HepG2 (cell line): Measurements from ENCODE around the gene RNASE12. TPM values are rescaled to one million over a fixed set of nuclear protein-coding genes. Genes with fewer than 3 reads are reported as not detected.

Source experiments
- AHR ChIP-seq: IDR thresholded peaks from 2 replicates; pipeline ENCODE4 v1.6.1; 2018; ENCODE audit warnings: missing genetic modification reagents, missing compliant biosample characterization
- HES4 ChIP-seq: sonication (generic); formaldehyde crosslinking; IDR thresholded peaks from 2 replicates; pipeline ENCODE4 v1.9.0; 2021; ENCODE audit warnings: mild to moderate bottlenecking, missing genetic modification reagents, borderline replicate concordance
- PAWR ChIP-seq: sonication (generic); formaldehyde crosslinking; IDR thresholded peaks from 2 replicates; pipeline ENCODE4 v1.4.0; 2020; ENCODE audit warnings: missing genetic modification reagents, mild to moderate bottlenecking, borderline replicate concordance
- POLR2G ChIP-seq: fragments of 200-400 bp; formaldehyde crosslinking; IDR thresholded peaks from 2 replicates; pipeline ENCODE4 v1.6.1; 2018; ENCODE audit warnings: mild to moderate bottlenecking, low read depth, low read length, moderate library complexity
- SNAPC2 ChIP-seq: sonication (generic); formaldehyde crosslinking; IDR thresholded peaks from 2 replicates; pipeline ENCODE4 v1.8.1; 2022; ENCODE audit warnings: mild to moderate bottlenecking, missing genetic modification reagents
- ZFP82 ChIP-seq: sonication (generic); formaldehyde crosslinking; IDR thresholded peaks from 2 replicates; pipeline ENCODE4 v1.5.1; 2020; ENCODE audit warnings: mild to moderate bottlenecking, missing genetic modification reagents, borderline replicate concordance
- ZFY ChIP-seq: sonication (generic); formaldehyde crosslinking; IDR thresholded peaks from 2 replicates; pipeline ENCODE4 v1.4.0; 2020; ENCODE audit warnings: missing genetic modification reagents
- ZNF142 ChIP-seq: sonication (generic); formaldehyde crosslinking; IDR thresholded peaks from 2 replicates; pipeline ENCODE4 v1.4.0; 2020; ENCODE audit warnings: missing genetic modification reagents
- ZNF343 ChIP-seq: sonication (generic); formaldehyde crosslinking; IDR thresholded peaks from 2 replicates; pipeline ENCODE4 v1.4.0; 2020; ENCODE audit warnings: mild to moderate bottlenecking, missing genetic modification reagents
- ZNF484 ChIP-seq: sonication (generic); formaldehyde crosslinking; IDR thresholded peaks from 2 replicates; pipeline ENCODE4 v1.5.1; 2020; ENCODE audit warnings: mild to moderate bottlenecking, low read depth, missing genetic modification reagents, borderline replicate concordance
- ZNF772 ChIP-seq: sonication (generic); formaldehyde crosslinking; IDR thresholded peaks from 2 replicates; pipeline ENCODE4 v1.5.0; 2020; ENCODE audit warnings: mild to moderate bottlenecking, missing genetic modification reagents
- ZNF788 ChIP-seq: sonication (generic); formaldehyde crosslinking; IDR thresholded peaks from 2 replicates; pipeline ENCODE4 v1.5.0; 2020; ENCODE audit warnings: mild to moderate bottlenecking, missing genetic modification reagents, borderline replicate concordance
- polyA plus RNA-seq, 8 experiments: library from polyadenylated mRNA; depleted of rRNA in 3 of 8; stranded (reverse) in 7 of 8; unstranded in 1 of 8; fragments of >200 nt; fragmentation: Illumina TruSeq in 4 of 8; extraction: Trizol in 4 of 8; gene quantifications; 2 replicates each; pipeline versions ENCODE4 v1.2.1 to v1.2.3, GENCODE V29; 2011 to 2016; ENCODE audit warnings: low read depth in 4 of 8, missing spikeins in 1 of 8, mixed read lengths in 1 of 8; ENCODE audit not compliant: insufficient read depth in 1 of 8
- total RNA-seq, 5 experiments: library from RNA; depleted of rRNA; stranded (reverse); fragments of >200 nt; fragmentation: Illumina TruSeq; extraction: Trizol; gene quantifications; 2 replicates each; pipeline ENCODE4 v1.2.3, GENCODE V29; 2016; ENCODE audit warnings: low read depth in 1 of 5
- TF ChIP-seq, protein P1 (sequence below): sonication (generic); formaldehyde crosslinking; IDR thresholded peaks from 2 replicates; pipeline ENCODE4 v1.5.0; 2020; ENCODE audit warnings: mild to moderate bottlenecking, missing genetic modification reagents, borderline replicate concordance
- TF ChIP-seq, protein P2 (sequence below): IDR thresholded peaks from 2 replicates; pipeline ENCODE4 v1.6.1; 2016; ENCODE audit warnings: mild to moderate bottlenecking, missing biosample characterization, missing genetic modification reagents
- TF ChIP-seq, protein P3 (sequence below), 2 experiments: sonication (generic) in 1 of 2; formaldehyde crosslinking in 1 of 2; IDR thresholded peaks; 2 replicates each; pipeline versions ENCODE4 v1.5.1 to v1.6.1; 2011 to 2020; ENCODE audit warnings: borderline replicate concordance in 1 of 2, low read depth in 1 of 2, low read length in 1 of 2, mild to moderate bottlenecking in 1 of 2, missing genetic modification reagents in 1 of 2, moderate library complexity in 1 of 2

RNASE12 gene
- total and polyA plus RNA-seq, 2 of the 13 experiments (the other 11 are each of a cell fraction or from before 2014, with no cell fraction given), result not detected

DNA sequence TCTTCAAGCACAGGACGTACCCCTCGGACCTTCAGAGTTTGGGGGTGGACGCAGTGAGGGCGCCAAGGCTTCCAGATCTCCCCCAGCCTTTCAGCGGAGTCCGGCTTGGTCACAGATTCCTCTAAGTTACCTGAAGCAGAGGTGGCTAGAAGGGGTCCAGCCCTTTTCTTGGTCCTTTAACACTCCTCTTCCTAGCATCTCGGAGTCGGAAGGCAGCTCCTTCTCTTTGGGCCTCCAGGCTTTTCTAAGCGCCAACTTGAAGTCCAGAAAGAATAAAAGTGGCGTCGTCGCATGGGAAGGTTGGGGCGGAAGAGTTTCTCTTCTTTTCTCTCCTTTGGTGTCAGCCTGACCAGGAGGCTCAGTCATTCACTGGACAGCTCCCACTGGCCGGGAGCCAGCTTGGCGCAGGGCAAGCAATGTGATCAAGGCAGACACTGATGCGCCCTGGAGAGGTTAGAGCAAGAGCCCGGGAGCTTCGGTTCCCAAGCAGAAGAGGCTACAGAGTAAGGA is 40.8 kb upstream of the RNASE12 start (continued):
- TF ChIP-seq, protein P1, sequence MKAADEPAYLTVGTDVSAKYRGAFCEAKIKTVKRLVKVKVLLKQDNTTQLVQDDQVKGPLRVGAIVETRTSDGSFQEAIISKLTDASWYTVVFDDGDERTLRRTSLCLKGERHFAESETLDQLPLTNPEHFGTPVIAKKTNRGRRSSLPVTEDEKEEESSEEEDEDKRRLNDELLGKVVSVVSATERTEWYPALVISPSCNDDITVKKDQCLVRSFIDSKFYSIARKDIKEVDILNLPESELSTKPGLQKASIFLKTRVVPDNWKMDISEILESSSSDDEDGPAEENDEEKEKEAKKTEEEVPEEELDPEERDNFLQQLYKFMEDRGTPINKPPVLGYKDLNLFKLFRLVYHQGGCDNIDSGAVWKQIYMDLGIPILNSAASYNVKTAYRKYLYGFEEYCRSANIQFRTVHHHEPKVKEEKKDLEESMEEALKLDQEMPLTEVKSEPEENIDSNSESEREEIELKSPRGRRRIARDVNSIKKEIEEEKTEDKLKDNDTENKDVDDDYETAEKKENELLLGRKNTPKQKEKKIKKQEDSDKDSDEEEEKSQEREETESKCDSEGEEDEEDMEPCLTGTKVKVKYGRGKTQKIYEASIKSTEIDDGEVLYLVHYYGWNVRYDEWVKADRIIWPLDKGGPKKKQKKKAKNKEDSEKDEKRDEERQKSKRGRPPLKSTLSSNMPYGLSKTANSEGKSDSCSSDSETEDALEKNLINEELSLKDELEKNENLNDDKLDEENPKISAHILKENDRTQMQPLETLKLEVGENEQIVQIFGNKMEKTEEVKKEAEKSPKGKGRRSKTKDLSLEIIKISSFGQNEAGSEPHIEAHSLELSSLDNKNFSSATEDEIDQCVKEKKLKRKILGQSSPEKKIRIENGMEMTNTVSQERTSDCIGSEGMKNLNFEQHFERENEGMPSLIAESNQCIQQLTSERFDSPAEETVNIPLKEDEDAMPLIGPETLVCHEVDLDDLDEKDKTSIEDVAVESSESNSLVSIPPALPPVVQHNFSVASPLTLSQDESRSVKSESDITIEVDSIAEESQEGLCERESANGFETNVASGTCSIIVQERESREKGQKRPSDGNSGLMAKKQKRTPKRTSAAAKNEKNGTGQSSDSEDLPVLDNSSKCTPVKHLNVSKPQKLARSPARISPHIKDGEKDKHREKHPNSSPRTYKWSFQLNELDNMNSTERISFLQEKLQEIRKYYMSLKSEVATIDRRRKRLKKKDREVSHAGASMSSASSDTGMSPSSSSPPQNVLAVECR, result peak; percentile 56; the same call in 1 of the 2 replicates
- no peak for TF ChIP-seq POLR2G
- TF ChIP-seq HES4 (CRISPR knock-in tag), result no peak; the same call in 1 of the 2 replicates
- TF ChIP-seq ZFP82 (CRISPR knock-in tag), result no peak
- TF ChIP-seq, protein P2, sequence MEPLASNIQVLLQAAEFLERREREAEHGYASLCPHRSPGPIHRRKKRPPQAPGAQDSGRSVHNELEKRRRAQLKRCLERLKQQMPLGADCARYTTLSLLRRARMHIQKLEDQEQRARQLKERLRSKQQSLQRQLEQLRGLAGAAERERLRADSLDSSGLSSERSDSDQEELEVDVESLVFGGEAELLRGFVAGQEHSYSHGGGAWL (CRISPR knock-in tag), result no peak; the same call in 1 of the 2 replicates
- TF ChIP-seq SNAPC2, result no peak
- TF ChIP-seq ZNF788, result peak; percentile 52; the same call in 1 of the 2 replicates
- TF ChIP-seq ZFY (CRISPR knock-in tag), result no peak
- TF ChIP-seq, protein P3, sequence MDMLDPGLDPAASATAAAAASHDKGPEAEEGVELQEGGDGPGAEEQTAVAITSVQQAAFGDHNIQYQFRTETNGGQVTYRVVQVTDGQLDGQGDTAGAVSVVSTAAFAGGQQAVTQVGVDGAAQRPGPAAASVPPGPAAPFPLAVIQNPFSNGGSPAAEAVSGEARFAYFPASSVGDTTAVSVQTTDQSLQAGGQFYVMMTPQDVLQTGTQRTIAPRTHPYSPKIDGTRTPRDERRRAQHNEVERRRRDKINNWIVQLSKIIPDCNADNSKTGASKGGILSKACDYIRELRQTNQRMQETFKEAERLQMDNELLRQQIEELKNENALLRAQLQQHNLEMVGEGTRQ (IDR thresholded peaks at IDR 0.05; ENCODE audit: low read depth, low read length), result no peak
- TF ChIP-seq, protein P3 (CRISPR knock-in tag; IDR thresholded peaks at IDR 0.05; ENCODE audit: borderline replicate concordance), result no peak
- no peak for TF ChIP-seq AHR
- TF ChIP-seq ZNF772, result peak; percentile 60; the same call in 1 of the 2 replicates
- no peak for TF ChIP-seq ZNF343 (CRISPR knock-in tag)
- TF ChIP-seq ZNF142 (CRISPR knock-in tag), result 0 out of 2 replicates have a peak, but pooled peaks have one; percentile 12
- TF ChIP-seq PAWR (CRISPR knock-in tag), result no peak
- TF ChIP-seq ZNF484 (CRISPR knock-in tag), result no peak
